Measurements from ENCODE around the gene SNX9.
"Not testable (repeated sequence)": the region's sequence is repeated elsewhere in the genome, so short reads cannot be mapped to it uniquely, and the experiment has no call there.

The SNX9 gene

DNA sequence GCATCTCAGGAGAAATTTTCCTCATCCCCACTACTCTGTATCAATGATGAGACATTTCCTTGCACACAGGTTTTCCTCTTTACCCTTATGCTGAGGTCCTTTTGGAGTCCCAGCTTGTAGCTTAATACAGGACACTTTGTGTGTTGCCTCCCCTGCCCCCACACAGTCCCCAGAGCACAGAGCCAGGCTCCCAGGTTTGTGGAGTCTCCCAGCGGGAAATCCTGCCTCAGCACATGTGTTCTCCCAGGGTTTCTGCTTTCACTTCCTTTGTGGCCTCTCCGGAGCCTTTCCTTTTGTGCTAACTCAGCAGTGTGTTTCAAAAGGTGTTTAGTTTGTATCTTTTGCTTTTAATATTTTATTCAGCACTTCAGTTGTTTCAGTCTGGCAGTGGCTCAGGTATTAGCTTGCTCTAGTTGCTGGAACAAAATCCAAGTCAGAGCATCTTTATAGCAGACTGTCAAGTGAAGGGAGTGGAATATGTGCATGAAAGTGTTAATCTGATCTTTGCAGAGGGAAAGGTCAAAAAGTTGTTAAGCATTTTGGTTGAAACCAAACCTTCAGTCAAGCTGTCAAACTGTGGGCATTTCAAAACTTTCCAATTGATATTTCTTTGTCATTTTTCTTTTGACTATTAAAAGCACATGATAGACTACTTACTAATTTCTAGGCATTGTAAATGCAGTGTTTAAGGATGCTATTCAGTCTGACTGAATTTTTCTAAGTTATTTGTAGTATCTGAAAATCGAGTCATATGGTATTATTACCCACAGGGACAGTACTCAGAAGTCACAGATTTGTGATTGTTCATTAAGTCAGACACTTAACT lies 8.6 kb downstream of the SNX9 start:
- DNase-seq (ENCODE audit: low read depth): no peak

DNA sequence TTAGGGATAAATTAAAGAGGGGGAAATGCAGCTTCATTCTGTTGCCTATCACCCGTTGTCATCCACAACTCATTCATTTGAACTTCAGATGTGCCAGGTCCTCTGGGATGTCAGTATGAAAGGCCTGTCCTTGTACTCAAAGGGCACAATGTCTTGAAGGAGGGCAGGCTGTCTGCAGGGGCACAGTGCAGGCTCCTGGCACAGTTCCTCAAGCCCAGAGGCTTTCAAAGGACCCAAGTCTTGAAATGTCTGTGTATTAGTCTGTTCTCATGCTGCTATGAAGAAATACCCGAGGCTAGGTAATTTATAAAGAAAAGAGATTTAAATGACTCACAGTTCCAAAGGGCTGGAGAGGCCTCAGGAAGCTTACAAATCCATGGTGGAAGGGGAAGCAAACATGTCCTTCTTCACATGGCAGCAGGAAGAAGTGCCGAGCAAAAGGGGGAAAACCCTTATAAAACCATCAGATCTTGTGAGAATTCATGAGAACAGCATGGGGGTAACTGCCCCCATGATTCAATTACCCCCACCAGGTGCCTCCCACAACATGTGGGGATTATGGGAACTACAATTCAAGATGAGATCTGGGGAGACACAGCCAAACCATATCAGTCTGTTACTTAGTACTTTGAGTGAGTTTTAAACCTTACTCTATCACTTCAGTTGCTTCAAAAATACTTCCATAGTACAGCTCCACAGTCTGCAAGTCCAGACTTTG lies 9.4 kb downstream of the SNX9 start:
- DNase-seq (ENCODE audit: low read depth): no peak

DNA sequence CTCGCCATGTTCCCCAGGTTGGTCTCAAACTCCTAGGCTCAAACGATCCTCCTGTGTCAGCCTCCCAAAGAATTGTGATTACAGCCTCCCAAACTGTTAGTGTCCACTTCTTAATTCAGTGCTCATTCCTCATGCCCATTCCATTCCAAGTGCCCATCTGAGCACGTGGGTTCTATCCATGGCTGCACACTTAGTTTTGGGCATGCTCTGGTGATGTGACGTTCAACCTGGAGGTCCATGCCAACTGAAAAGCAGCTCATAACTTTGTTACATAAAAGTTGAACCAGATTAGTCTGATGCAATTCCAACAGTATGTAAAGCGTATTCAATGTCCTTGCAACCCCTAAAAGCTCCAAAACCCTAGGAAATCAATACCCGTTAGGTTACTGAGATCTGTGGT lies 11.5 kb downstream of the SNX9 start:
- DNase-seq (ENCODE audit: low read depth): no peak

DNA sequence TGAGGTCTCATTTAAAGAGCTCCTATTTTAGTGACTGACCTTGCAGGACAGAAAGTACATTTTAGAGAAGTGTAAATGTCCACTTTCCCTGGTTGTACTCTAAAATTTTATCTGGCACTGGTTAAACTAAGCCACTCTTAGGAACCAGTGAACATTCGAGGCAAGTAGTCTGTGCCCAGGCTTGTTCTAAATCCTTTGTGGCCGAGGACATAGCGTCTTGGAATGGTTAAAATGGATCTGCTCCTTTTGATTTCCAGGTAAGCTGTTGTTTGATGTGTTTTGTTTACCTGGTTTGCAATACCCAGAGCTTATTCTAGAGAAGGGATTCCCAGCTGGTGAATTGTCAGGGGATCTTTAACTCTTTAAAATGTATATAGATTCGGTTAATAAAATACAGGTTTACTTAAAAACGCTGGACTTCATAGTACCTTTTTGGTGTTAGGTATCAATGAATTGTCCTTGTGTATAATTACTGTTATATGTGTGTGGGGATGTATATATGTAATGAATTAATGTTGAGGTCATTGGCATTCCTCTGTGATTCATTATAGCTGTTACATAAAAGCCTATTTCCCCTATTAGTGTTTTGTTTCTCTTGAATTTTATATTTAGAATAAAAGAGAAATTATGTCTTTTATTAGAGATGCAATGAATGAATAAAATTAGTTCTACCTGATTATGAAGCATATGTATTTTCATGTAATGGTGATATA lies 15.8 kb downstream of the SNX9 start:
- DNase-seq (ENCODE audit: low read depth): no peak

DNA sequence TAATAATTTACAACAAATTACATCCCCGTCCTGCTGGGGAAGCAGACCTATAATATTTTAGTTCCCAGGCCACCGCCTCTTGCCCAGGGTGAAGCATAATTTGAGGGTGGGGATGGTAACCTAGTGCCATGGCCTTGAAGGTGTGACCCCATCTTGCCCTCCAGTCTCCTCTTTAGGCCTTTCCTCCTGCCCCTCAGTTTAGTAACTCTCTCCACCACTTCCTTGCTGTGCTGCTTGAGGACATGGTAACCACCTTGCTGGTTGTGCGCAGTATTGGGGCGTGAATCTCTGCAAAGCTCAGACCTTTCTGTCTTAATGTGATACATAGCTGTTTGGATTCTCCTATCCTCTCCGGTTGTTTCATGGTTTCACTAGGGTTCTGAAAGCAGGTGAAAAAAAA lies 16.6 kb downstream of the SNX9 start:
- no peak for DNase-seq (ENCODE audit: low read depth)

DNA sequence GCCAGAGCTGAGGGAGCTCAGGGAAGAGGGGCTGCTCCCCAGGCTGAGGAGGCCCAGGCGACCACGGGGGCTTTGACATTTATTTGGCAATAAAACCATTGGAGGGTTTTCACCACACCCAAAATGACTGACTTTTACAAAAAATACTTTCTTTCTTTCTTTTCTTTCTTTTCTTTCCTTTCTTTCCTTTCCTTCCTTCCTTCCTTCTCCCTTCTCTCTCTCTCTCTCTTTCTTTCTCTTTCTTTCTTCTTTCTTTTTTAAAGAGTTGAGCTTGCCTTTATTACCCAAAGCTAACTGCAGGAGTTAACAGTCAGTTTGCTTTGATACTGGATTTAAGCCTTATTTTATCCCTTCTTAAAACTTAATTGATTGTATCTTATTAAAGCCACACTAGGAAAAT lies 17.2 kb downstream of the SNX9 start:
- no peak for DNase-seq (ENCODE audit: low read depth)

DNA sequence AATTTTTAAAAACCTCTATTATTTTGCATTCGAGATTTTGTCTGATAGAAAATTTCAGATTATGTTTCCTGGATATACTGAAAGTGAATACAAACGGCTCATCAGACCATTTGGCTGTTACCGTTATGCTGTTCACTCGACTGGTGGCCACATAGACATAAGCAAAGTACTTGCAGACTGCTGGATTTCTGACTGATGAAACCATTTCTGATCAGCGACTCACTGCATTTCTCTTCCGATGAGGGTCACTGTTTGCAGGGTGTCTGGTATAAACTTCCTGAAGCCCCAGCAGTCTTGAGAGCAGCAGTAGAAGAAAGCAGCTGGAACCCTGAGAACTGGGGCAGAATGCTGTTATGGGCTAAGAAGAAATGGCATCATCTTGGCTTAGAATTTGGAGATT lies 17.7 kb downstream of the SNX9 start:
- peak; percentile 28 for DNase-seq (ENCODE audit: low read depth)

DNA sequence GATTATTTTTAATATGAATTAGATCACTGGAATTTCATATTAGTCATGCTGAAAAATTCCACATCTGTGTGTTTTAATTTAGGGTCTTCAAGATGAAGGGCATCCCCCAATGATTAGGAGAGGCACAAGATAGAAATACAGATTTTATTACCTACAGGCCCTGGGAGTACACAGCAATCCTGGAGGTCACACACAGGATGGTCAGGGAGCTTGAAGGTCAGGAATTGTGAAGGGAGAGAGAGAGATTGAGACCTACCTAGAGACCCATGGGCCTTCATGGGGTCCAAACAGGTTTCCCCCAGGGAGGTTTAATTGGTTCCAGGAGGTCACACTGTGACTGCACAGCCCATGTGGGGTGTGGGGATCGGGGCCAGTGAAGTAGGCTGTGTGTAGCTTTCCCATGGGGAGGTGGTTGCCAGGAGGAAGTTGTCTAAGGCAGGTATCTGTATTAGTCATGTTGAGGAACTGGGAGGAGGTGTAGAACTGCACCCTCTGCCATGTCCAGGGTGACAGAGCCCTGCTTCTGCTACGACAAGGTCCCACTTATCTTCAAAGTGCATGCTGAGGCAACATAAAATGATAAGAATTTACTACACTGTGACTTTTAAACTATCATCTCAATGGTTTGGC lies 18.3 kb downstream of the SNX9 start:
- no peak for DNase-seq (ENCODE audit: low read depth)

DNA sequence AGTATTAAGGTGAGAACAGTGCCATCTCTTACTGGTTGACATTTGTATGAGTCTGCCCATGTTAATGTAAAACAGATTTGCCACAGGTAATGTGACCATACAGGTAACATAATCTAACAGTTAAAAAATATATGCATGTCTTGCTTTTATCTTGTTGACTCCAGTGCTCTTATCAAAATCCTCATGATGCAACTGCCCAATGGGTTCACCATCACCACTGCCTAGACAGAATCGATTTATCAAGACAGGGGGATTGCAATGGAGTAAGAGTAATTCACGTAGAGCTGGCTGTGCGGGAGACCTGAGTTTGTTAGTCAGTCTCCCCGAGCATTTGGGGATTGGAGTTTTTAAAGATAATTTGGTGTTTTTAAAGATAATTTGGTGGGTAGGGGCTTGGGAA lies 19.2 kb downstream of the SNX9 start:
- DNase-seq (ENCODE audit: low read depth): no peak

DNA sequence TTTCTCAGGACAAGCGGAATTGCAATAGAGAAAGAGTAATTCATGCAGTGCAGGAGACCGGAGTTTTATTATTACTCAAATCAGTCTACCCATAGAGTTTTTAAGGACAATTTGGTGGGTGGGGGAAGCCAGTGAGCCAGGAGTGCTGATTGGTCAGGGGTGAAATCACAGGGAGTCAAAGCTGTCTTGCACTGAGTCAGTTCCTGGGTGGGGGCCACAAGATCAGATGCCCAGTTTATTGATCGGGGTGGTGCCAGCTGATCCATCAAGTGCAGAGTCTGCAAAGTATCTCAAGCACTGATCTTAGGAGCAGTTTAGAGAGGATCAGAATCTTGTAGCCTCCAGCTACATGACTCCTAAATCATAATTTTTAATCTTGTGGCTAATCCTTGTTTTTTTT lies 21.1 kb downstream of the SNX9 start:
- DNase-seq (ENCODE audit: low read depth): not testable (repeated sequence)

DNA sequence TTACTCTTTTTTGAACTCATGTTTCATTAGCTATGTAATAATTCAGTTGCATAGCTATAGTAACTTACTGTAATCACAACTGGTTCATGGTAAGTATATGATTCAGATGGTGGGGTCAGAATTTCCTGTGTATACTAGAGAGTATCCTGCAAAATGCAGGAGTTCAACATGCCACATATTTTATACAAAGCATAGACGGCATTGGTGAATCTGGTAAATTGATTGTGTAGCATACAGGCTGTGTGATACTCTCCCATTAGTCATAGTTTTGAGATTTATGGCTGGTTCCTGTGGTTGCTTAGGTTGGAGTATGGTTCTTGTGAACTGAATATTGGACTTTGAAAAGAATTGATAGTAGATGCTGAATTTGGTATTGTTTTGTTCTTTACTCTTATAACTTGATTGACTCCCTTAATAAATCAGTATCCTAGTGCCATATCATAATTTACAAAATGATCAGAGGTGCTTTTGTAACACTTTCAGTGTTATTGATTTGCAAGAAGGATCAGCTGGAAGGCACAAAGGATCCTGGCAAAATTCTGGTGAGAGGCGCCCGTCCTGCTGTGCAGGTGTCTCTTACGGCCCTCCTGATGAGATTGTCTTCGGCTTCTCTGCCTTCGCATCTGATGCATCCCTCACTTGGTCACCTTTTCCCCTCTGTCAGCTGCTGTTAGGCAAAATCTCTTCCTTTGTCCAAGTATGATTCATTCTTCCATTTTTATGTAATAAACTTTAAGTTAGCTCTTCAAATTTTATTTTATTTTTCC lies 22.6 kb downstream of the SNX9 start:
- no peak for DNase-seq (ENCODE audit: low read depth)

DNA sequence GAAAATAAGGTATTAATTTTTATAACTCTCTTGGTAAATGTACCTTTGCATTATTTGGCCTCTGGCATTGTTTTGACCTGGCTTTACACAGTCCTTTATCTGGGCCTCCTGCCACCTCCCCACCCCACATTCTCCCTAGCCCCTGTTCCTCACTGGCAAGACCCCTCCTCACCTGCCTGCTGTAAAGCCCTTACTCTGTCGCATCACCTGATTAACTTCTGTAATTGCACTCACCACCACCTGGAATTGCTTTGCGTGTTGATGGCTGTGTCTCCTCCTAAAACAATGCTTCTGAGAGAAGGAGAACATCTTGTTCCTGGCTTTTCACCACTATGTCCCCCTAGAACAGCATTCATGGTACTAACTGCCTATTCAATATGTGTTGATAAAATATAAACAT lies 24.8 kb downstream of the SNX9 start:
- no peak for DNase-seq (ENCODE audit: low read depth)

DNA sequence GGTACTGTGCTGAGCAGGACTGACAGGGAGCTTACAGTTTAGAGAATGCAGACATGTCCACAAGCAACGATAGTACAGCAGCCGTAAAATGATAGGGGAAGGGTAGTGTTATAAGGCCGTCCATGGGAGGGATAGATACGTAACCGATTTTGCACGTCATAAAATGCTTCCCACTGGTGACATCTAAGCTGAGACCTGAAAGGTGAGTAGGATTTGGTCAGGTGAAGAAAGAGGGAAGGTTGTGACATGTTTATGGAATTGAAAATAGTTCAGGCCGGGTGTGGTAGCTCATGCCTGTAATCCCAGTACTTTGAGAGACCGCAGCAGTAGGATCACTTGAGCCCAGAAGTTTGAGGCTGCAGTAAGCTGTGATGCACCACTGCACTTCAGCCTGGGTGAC lies 25.6 kb downstream of the SNX9 start:
- DNase-seq (ENCODE audit: low read depth): no peak

DNA sequence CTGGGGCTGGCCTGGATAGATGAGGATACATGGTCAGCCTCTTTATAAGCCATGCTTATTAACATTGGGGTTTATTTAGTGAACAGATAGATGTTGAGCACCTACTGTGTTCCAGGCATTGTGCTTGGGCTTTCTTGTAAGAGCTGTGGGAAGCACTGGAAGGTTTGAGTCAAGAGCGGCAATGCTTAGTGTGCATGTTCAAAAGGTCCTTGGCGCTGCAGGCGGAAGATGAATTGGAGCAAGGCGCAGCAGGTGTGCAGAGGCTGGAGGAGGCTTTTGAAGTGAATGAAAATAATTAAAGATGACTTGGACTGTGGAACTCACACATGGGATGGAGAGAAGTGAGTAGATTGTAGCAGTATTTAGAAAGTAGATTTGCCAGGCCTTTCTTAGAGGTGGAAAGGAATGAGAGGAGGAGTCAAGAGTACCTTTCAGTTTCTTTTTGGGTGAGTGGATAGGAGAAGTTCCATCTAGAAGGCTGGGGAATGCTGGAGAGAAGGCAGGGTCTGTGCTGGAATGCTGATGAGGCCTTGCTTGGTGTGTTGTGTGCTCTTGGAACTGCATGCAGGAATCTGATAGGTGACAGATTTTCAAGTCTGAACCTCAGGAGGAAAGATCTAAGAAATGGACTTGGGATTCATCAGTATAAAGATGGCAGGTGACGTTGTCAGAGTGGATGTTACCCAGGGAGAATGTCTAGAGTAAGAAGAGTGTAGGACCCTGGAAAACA lies 26.4 kb downstream of the SNX9 start:
- no peak for DNase-seq (ENCODE audit: low read depth)

DNA sequence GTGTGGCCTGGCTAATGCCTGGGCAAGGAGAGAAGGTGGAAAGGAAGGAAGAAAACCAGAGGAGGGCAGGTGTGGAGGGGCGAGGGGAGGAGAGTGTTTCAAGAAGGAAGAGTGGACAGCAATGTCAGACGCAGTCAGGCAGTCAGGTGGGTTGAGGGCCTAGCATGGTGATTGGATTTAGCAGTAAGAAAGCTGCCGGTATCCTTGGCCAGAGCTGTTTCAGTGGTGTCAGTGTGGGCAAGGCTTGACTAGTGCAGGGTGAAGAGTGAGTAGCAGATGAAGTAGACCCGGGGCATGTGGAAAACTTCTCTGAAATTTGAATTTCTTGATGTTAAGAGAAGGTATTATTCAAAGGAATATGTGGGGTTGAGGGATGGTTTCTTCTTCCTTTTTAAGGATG lies 27.0 kb downstream of the SNX9 start:
- no peak for DNase-seq (ENCODE audit: low read depth)

DNA sequence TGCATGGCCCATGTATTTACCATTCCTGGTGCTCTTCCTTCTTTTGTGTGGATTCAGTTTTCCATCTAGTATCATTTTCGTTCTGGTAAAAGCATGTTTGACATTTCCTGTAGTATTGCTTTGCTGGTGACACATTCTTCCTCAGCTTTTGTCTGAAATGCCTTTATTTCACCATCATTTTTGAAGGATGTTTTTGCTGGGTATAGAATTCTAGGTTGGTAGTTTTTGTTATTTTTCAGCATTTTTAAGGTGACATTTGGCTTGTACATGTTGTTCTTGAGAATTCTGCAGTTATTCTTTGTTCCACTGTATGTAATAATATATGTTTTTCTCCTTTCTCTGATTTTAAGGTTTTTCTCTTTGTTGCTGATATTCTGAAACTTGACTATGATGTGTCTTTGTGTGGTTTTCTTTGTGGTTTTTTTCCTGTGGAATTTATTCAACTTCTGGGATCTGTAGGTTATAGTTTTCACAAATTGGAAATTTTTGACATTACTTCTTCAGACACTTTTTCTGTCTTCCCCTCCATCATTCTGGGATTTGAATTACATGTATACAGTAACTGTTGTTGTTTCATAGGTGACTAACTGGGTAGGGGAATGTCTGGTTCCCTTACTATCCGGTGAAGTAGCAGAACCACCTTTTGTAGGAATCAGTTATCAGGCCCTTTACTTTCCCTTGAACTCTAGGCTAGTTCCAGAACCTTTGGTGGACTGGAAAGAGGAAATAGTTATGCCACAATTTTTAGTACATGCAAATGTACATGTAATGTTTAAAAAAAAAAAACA lies 30.2 kb downstream of the SNX9 start:
- DNase-seq (ENCODE audit: low read depth): no peak

DNA sequence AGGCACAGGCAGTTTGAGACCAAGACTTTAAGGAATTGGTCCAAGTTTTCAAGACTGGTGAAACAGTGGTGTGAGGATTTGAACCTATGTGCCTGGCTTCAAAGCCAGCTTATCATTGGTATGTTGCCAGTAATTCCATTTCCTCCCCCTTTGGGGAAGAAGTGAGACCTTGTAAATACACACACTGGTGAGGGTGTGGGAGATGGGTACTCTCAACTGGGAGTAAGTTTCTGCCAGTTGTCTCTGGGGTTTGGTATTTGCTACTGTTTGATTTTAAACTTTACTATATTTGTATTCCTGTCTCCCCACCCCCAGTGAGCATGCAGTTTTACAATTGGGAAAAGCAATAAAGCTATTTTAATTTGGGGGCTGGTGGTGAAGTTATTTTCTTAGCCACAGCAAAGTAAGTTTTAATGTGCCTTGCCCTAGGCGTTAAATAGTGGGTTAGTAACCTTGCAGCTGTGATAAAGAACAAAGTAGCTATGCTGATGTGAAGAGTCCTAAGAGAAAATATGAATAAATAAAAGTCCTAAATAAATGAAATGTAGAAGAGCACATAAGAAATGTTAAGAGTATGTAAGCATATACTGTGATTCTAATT lies 31.0 kb downstream of the SNX9 start:
- DNase-seq (ENCODE audit: low read depth): no peak

DNA sequence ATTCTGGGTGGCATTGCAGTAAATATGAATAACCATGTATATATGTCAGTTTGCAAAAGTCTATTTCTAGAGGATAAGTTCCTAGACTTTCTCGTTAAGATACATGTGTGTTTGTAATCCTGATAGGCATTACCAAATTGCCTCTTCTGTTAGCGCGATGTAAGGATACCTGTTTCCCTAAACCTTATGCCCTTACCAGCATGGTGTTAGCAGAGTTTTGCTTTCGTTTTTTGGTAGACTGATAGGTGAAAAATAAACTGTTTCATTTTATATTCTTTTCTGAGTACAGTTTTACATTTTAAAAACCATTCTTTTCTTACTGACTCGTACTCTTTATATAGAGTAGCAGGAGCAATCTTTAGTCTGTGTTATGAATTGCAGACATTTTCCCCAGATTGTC lies 32.3 kb downstream of the SNX9 start:
- no peak for DNase-seq (ENCODE audit: low read depth)

DNA sequence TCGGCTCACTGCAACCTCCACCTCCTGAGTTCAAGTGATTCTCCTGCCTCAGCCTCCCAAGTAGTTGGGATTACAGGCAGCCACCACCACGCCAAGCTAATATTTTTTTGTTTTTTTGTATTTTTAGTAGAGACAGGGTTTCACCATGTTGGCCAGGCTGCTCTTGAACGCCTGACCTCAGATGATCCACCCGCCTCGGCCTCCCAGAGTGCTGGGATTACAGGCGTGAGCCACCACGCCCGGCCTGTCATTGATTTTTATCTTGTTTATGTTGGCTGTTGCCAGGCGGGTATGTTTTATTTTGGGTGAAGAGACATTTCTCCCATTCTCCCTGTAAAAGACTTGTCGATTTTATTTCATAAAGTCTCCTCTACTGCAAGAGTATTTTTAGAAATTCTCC lies 32.8 kb downstream of the SNX9 start:
- DNase-seq (ENCODE audit: low read depth): not testable (repeated sequence)

DNA sequence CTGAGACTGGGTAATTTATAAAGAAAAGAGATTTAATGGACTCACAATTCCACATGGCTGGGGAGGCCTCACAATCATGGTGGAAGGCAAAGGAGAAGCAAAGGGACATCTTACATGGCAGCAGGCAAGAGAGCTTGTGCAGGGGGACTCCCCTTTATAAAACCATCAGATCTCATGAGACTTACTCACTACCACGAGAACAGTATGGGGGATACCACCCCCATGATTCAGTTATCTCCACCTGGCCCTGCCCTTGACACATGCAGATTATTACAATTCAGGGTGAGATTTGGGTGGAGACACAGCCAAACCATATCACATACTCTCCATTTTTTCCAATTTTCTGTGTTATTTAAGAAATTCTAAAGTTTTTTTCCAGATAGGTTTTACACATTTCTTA lies 35.6 kb downstream of the SNX9 start:
- DNase-seq (ENCODE audit: low read depth): not testable (repeated sequence)

Data from fibroblast of the conjunctiva (primary cell).